Calu3 (cell line): ENCODE data around the gene PLEKHA6. TPM values are rescaled to one million over a fixed set of nuclear protein-coding genes. Genes with fewer than 3 reads are reported as not detected.
A peak's percentile ranks its signal among the peaks of the same experiment; 100 is the strongest.

Source experiments
- BruUV-seq: library from RNA; stranded (reverse); fragments of 400-500 nt; replicated peaks from 2 replicates; lab custom pipeline; 2021; lab: Mats Ljungman, UMichigan
- CTCF ChIA-PET: fragments of 300-600 bp; sonication (Branson Sonifier 250); formaldehyde crosslinking; loops from one replicate; lab custom pipeline; 2022; ENCODE audit warnings: antibody characterized with exemption; lab: Charles Lee
- DNase-seq: peaks from one replicate; pipeline ENCODE4 v3.0.0; 2022
- H3K27ac Mint-ChIP-seq: one replicate; pipeline ENCODE4 v1.8.0; 2022; ENCODE audit warnings: mixed read lengths; ENCODE audit not compliant: unreplicated experiment
- H3K27me3 Mint-ChIP-seq: one replicate; pipeline ENCODE4 v1.8.0; 2022; ENCODE audit warnings: mixed read lengths; ENCODE audit not compliant: unreplicated experiment
- H3K36me3 Mint-ChIP-seq: one replicate; pipeline ENCODE4 v1.8.0; 2022; ENCODE audit warnings: mild to moderate bottlenecking, moderate library complexity, mixed read lengths; ENCODE audit not compliant: insufficient read depth, unreplicated experiment
- H3K4me1 Mint-ChIP-seq: one replicate; pipeline ENCODE4 v1.8.0; 2022; ENCODE audit warnings: mild to moderate bottlenecking, low read depth, mixed read lengths; ENCODE audit not compliant: unreplicated experiment
- H3K4me3 Mint-ChIP-seq: one replicate; pipeline ENCODE4 v1.8.0; 2022; ENCODE audit warnings: mild to moderate bottlenecking, low read depth, moderate library complexity, mixed read lengths; ENCODE audit not compliant: unreplicated experiment
- H3K9me3 Mint-ChIP-seq: one replicate; pipeline ENCODE4 v1.8.0; 2022; ENCODE audit warnings: low read depth, mixed read lengths; ENCODE audit not compliant: unreplicated experiment
- intact Hi-C: fragments of 100-400 bp; cut with micrococcal nuclease; formaldehyde crosslinking; loops from one replicate; pipeline ENCODE4 v1.10.0; 2022; ENCODE audit not compliant: unreplicated experiment
- total RNA-seq: library from RNA; stranded (reverse); gene quantifications from 2 replicates; pipeline ENCODE4 v1.2.3, GENCODE V29; 2022
- TF ChIP-seq, protein P1 (sequence below): fragments of 200-600 bp; IDR thresholded peaks from one replicate; pipeline ENCODE4 v1.8.0; 2022; ENCODE audit warnings: antibody characterized with exemption; ENCODE audit not compliant: unreplicated experiment

The PLEKHA6 gene
- total RNA-seq, 1 experiment from 2014 or later, result 101 TPM

DNA sequence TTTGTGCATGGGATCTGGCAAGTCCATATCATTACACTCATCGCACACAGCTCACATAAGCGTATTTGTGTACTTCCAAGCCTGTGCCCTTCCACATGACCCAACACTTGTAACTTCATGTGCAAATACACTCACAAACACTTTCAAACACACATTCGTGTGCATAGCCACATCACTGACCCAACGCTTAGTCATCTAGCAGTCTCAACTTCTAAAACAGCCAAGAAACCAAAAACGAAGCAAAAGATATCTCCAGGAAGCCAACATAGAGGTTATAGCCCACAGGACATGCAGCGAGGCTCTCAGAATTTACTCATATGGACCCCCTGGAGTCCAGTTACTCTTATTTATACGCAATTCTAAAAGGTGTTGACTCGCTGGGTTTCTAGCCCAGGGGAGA lies 135.1 kb downstream of the PLEKHA6 start:
- CTCF ChIA-PET, result no interaction called here

DNA sequence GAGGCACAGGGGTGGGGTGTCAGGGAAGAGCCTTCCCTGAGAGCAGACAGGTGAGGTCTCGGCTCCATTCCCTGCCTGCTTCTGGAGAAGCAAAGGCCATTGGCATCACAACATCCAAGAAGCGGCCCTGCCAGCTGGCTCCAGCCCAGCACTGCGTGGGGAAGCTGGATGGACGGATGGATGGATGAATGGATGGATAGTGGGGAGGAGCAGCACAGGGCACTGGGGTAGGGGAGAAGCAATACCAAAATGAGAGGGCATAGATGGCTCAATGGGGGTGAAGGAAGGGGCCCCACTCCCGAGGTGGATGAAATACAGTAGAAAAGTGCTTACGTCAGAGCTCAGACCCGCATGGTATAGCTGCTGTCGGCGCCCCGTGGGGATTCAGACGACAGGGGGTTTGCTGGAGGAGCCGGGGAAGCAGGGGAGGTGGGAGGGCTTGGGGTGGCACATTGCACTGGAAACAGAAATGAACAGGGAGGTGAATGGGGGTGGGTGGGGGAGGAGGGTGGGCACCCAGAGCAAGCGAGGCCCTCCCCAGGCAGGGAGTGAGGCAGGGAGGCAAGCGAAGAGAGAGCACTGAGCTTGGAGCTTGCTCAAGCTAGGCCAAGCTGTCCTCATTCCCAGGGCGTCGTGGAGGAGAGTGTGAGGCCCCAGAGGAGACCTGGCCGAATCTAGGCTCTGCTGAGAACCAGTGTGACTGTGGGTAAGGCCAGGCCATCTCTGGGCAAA lies 136.4 kb downstream of the PLEKHA6 start:
- no TSS peak for BruUV-seq
- TF ChIP-seq, protein P1, sequence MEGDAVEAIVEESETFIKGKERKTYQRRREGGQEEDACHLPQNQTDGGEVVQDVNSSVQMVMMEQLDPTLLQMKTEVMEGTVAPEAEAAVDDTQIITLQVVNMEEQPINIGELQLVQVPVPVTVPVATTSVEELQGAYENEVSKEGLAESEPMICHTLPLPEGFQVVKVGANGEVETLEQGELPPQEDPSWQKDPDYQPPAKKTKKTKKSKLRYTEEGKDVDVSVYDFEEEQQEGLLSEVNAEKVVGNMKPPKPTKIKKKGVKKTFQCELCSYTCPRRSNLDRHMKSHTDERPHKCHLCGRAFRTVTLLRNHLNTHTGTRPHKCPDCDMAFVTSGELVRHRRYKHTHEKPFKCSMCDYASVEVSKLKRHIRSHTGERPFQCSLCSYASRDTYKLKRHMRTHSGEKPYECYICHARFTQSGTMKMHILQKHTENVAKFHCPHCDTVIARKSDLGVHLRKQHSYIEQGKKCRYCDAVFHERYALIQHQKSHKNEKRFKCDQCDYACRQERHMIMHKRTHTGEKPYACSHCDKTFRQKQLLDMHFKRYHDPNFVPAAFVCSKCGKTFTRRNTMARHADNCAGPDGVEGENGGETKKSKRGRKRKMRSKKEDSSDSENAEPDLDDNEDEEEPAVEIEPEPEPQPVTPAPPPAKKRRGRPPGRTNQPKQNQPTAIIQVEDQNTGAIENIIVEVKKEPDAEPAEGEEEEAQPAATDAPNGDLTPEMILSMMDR, result no peak
- peak overlapping the region; percentile 46 for H3K27ac Mint-ChIP-seq
- no peaks in the 10 kb centered on the region for H3K27me3 Mint-ChIP-seq
- intact Hi-C loops, result no loop called here
- no peaks in the 10 kb centered on the region for H3K4me1 Mint-ChIP-seq
- no peak for DNase-seq
- CTCF ChIA-PET, result no interaction called here
- no peaks in the 10 kb centered on the region for H3K9me3 Mint-ChIP-seq
- peaks cover 18% of the 10 kb centered on the region for H3K36me3 Mint-ChIP-seq
- no peak overlapping the region for H3K4me3 Mint-ChIP-seq

More for the DNA sequence above, 135.1 kb downstream of the PLEKHA6 start:
- TF ChIP-seq, protein P1, result no peak
- Mint-ChIP-seq H3K27me3 (no peaks in the 10 kb centered on the region), H3K4me3 (no peak overlapping the region), H3K36me3 (peaks cover 24% of the 10 kb centered on the region), H3K27ac (no peak overlapping the region), H3K9me3 (no peaks in the 10 kb centered on the region), H3K4me1 (no peaks in the 10 kb centered on the region)
- no peak for DNase-seq
- intact Hi-C loops, result no loop called here
- BruUV-seq, result no TSS peak

DNA sequence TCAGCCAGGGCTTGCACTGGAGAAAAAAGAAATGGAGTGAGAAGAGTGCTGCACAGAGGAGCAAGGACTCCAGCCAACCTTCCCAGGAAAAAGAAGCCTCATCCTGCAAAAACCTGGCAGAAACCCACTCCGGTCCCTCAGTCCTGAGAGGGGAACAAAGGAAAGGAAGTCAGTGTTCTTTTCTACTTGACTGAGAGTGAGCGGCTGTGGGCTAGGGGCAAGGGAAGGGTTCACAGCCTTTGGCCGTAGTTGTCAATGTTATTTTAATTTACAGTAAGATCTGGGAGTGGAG lies 137.0 kb downstream of the PLEKHA6 start:
- Mint-ChIP-seq H3K9me3 (no peaks in the 10 kb centered on the region), H3K27ac (peak overlapping the region; percentile 46), H3K36me3 (peaks cover 21% of the 10 kb centered on the region), H3K4me1 (no peaks in the 10 kb centered on the region), H3K27me3 (no peaks in the 10 kb centered on the region), H3K4me3 (no peak overlapping the region)
- no peak for DNase-seq
- BruUV-seq, result no TSS peak
- CTCF ChIA-PET, result no interaction called here
- intact Hi-C loops, result no loop called here
- TF ChIP-seq, protein P1, result no peak

- BruUV-seq, result no TSS peak
- H3K36me3 Mint-ChIP-seq, result peaks cover 18% of the 10 kb centered on the region
- H3K27me3 Mint-ChIP-seq, result no peaks in the 10 kb centered on the region
- no peak overlapping the region for H3K27ac Mint-ChIP-seq
- intact Hi-C loops, result no loop called here
- H3K9me3 Mint-ChIP-seq, result no peaks in the 10 kb centered on the region
- CTCF ChIA-PET, result no interaction called here
- H3K4me3 Mint-ChIP-seq, result no peak overlapping the region
- TF ChIP-seq, protein P1, result no peak
- DNase-seq, result no peak
- no peaks in the 10 kb centered on the region for H3K4me1 Mint-ChIP-seq
These were observed 137.5 kb downstream of the PLEKHA6 start for GRCh38 chr1:204222006-204222763.
